Loucy (cell line): ENCODE results near the gene RNFT2.

Experiments
- H2AFZ ChIP-seq: fragments of 200-600 bp; sonication (generic); 2 replicates; pipeline ENCODE4 v1.6.0; 2016; ENCODE audit warnings: antibody characterized with exemption, mild to moderate bottlenecking, low read length, moderate library complexity
- H3F3A ChIP-seq: fragments of 200-600 bp; 2 replicates; pipeline ENCODE4 v1.6.0; 2016; ENCODE audit warnings: antibody characterized with exemption, low read depth, mild to moderate bottlenecking
- H3K27me3 ChIP-seq: fragments of 200-600 bp; sonication (generic); 2 replicates; pipeline ENCODE4 v1.6.1; 2014; ENCODE audit warnings: low read length, mild to moderate bottlenecking; ENCODE audit not compliant: insufficient read depth, poor library complexity, severe bottlenecking
- H3K36me3 ChIP-seq: fragments of 200-600 bp; sonication (generic); 2 replicates; pipeline ENCODE4 v1.6.1; 2016; ENCODE audit warnings: low read length; ENCODE audit not compliant: insufficient read depth
- H3K4me1 ChIP-seq: fragments of 200-600 bp; sonication (generic); 2 replicates; pipeline ENCODE4 v1.5.1; 2014; ENCODE audit warnings: low read length, mild to moderate bottlenecking; ENCODE audit not compliant: insufficient read depth, poor library complexity, severe bottlenecking
- H3K4me2 ChIP-seq: fragments of 200-600 bp; sonication (generic); 2 replicates; pipeline ENCODE4 v1.6.0; 2014; ENCODE audit warnings: antibody characterized with exemption, low read length, low read depth, mild to moderate bottlenecking; ENCODE audit not compliant: poor library complexity, severe bottlenecking
- H3K4me3 ChIP-seq: fragments of 200-600 bp; sonication (generic); 2 replicates; pipeline ENCODE4 v1.5.1; 2014; ENCODE audit warnings: low read length, mild to moderate bottlenecking, mixed read lengths; ENCODE audit not compliant: poor library complexity, severe bottlenecking
- H3K79me2 ChIP-seq: fragments of 200-600 bp; sonication (generic); 2 replicates; pipeline ENCODE4 v1.6.1; 2014; ENCODE audit warnings: low read length; ENCODE audit not compliant: insufficient read depth
- H3K9ac ChIP-seq: fragments of 200-600 bp; sonication (generic); 2 replicates; pipeline ENCODE4 v1.6.0; 2014; ENCODE audit warnings: mild to moderate bottlenecking, low read depth, low read length, moderate library complexity; ENCODE audit not compliant: poor library complexity, severe bottlenecking
- H3K9me2 ChIP-seq: fragments of 200-600 bp; sonication (generic); replicated peaks from 2 replicates; pipeline ENCODE4 v1.6.1; 2016; ENCODE audit warnings: low read depth, low read length, mixed read lengths
- H3K9me3 ChIP-seq: fragments of 200-600 bp; sonication (generic); 2 replicates; pipeline ENCODE4 v1.6.1; 2014; ENCODE audit warnings: mild to moderate bottlenecking, antibody characterized with exemption, low read length, low read depth; ENCODE audit not compliant: insufficient read depth
- H4K20me1 ChIP-seq: fragments of 200-600 bp; sonication (generic); 2 replicates; pipeline ENCODE4 v1.6.0; 2014; ENCODE audit warnings: antibody characterized with exemption, low read length, mild to moderate bottlenecking; ENCODE audit not compliant: insufficient read depth, poor library complexity, severe bottlenecking
- CTCF ChIP-seq: fragments of 200-600 bp; sonication (generic); conservative IDR thresholded peaks from 2 replicates; pipeline ENCODE4 v1.5.1; 2014; ENCODE audit warnings: mild to moderate bottlenecking, antibody characterized with exemption, low read length
- EZH2phosphoT487 ChIP-seq: fragments of 200-600 bp; IDR thresholded peaks from 2 replicates; pipeline ENCODE4 v1.6.1; 2018; ENCODE audit warnings: antibody characterized with exemption, mild to moderate bottlenecking, moderate library complexity, borderline replicate concordance

RNFT2 gene

GRCh38 chr12:116833474-116833873 lies 95.4 kb downstream of the RNFT2 start:
- Histone ChIP-seq H3K27me3 (no peaks in the 10 kb centered on the region), H3K4me1 (no peaks in the 10 kb centered on the region), H3K4me3 (no peak overlapping the region), H3F3A (no peaks in the 10 kb centered on the region), H3K79me2 (no peaks in the 10 kb centered on the region), H2AFZ (no peak overlapping the region), H3K9me3 (no peaks in the 10 kb centered on the region), H3K36me3 (no peaks in the 10 kb centered on the region; the same call in 1 of the 2 replicates), H4K20me1 (no peaks in the 10 kb centered on the region), H3K4me2 (no peak overlapping the region), H3K9me2 (no peaks in the 10 kb centered on the region), H3K9ac (no peak overlapping the region)
- TF ChIP-seq CTCF (no peak), EZH2phosphoT487 (no peak)

GRCh38 chr12:116835484-116835883 lies 97.4 kb downstream of the RNFT2 start:
- H3K4me2 ChIP-seq = no peak overlapping the region
- no peaks in the 10 kb centered on the region for H3K27me3 ChIP-seq
- no peaks in the 10 kb centered on the region for H3K9me3 ChIP-seq
- H3K9me2 ChIP-seq = no peaks in the 10 kb centered on the region
- TF ChIP-seq EZH2phosphoT487 (no peak), CTCF (no peak)
- H3K79me2 ChIP-seq = no peaks in the 10 kb centered on the region
- H3K4me1 ChIP-seq = no peaks in the 10 kb centered on the region
- H3K36me3 ChIP-seq = no peaks in the 10 kb centered on the region; the same call in 1 of the 2 replicates
- H3F3A ChIP-seq = no peaks in the 10 kb centered on the region
- no peak overlapping the region for H3K4me3 ChIP-seq
- H3K9ac ChIP-seq = no peak overlapping the region
- H4K20me1 ChIP-seq = no peaks in the 10 kb centered on the region
- no peak overlapping the region for H2AFZ ChIP-seq

- no peaks in the 10 kb centered on the region for H3K9me2 ChIP-seq
- H3K9me3 ChIP-seq = no peaks in the 10 kb centered on the region
- no peak overlapping the region for H3K4me2 ChIP-seq
- no peaks in the 10 kb centered on the region; the same call in 1 of the 2 replicates for H3K36me3 ChIP-seq
- H3K79me2 ChIP-seq = no peaks in the 10 kb centered on the region
- H3K4me3 ChIP-seq = no peak overlapping the region
- no peak overlapping the region for H2AFZ ChIP-seq
- H3K9ac ChIP-seq = no peak overlapping the region
- H3K27me3 ChIP-seq = no peaks in the 10 kb centered on the region
- TF ChIP-seq CTCF (no peak), EZH2phosphoT487 (no peak)
- no peaks in the 10 kb centered on the region for H3K4me1 ChIP-seq
- H3F3A ChIP-seq = no peaks in the 10 kb centered on the region
- H4K20me1 ChIP-seq = no peaks in the 10 kb centered on the region
Measured at GRCh38 chr12:116837097-116837496, 99.0 kb downstream of the RNFT2 start.
